GM12878 (cell line): ENCODE measurements around the gene C17orf50. TPM values are rescaled to one million over a fixed set of nuclear protein-coding genes. Genes with fewer than 3 reads are reported as not detected.
A peak's percentile ranks its signal among the peaks of the same experiment; 100 is the strongest.

Experiments used
- BACH1 ChIP-seq: fragments of 450-650 bp; IDR thresholded peaks from 2 replicates; pipeline ENCODE4 v1.6.1; 2017; ENCODE audit warnings: mild to moderate bottlenecking, borderline replicate concordance
- CEBPB ChIP-seq, 2 experiments: fragments of 150-350 bp in 1 of 2; IDR thresholded peaks; 2 replicates each; pipeline ENCODE4 v1.6.1; 2012 to 2014; ENCODE audit warnings: low read depth in 2 of 2, low read length in 2 of 2, borderline replicate concordance in 1 of 2, inconsistent platforms in 1 of 2
- CHD4 ChIP-seq: fragments of 200-600 bp; sonication (generic); IDR thresholded peaks from 2 replicates; pipeline ENCODE4 v1.6.1; 2016; ENCODE audit warnings: mild to moderate bottlenecking
- EGR1 ChIP-seq, 2 experiments: IDR thresholded peaks; 1 replicate in 1 of 2; 2 replicates in 1 of 2; pipeline ENCODE4 v1.6.1; 2011 to 2012; ENCODE audit warnings: low read depth in 2 of 2, low read length in 2 of 2, borderline replicate concordance in 1 of 2, mild to moderate bottlenecking in 1 of 2, moderate library complexity in 1 of 2
- HDAC2 ChIP-seq: fragments of 200-600 bp; sonication (generic); IDR thresholded peaks from 2 replicates; pipeline ENCODE4 v1.6.1; 2017
- HDGF ChIP-seq: fragments of 450-650 bp; IDR thresholded peaks from 2 replicates; pipeline ENCODE4 v1.6.1; 2016; ENCODE audit warnings: antibody characterized with exemption
- PAX5 ChIP-seq: IDR thresholded peaks from 2 replicates; pipeline ENCODE4 v1.6.1; 2011; ENCODE audit warnings: low read depth, low read length, borderline replicate concordance
- RAD21 ChIP-seq: IDR thresholded peaks from 2 replicates; pipeline ENCODE4 v1.6.1; 2011; ENCODE audit warnings: mild to moderate bottlenecking, low read depth, low read length, moderate library complexity; ENCODE audit not compliant: insufficient read depth
- REST ChIP-seq: IDR thresholded peaks from 2 replicates; pipeline ENCODE4 v1.6.1; 2012; ENCODE audit warnings: mild to moderate bottlenecking, low read depth, low read length
- TCF12 ChIP-seq: IDR thresholded peaks from 2 replicates; pipeline ENCODE4 v1.6.1; 2011; ENCODE audit warnings: low read depth, mild to moderate bottlenecking, low read length
- TCF7 ChIP-seq: IDR thresholded peaks from 2 replicates; pipeline ENCODE4 v1.6.1; 2014; ENCODE audit warnings: antibody characterized with exemption, borderline replicate concordance
- ZNF622 ChIP-seq: fragments of 450-650 bp; IDR thresholded peaks from 2 replicates; pipeline ENCODE4 v1.6.1; 2017; ENCODE audit warnings: mild to moderate bottlenecking, inconsistent platforms
- ZNF687 ChIP-seq: fragments of 450-650 bp; IDR thresholded peaks from 2 replicates; pipeline ENCODE4 v1.6.1; 2017; ENCODE audit warnings: mild to moderate bottlenecking, moderate library complexity
- polyA plus RNA-seq, 11 experiments: library from polyadenylated mRNA; depleted of rRNA in 4 of 11; unstranded in 6 of 11; stranded (reverse) in 5 of 11; fragments of >200 nt; fragmentation: Nextera tagmentation in 4 of 11; fragmentation: Illumina TruSeq in 1 of 11; extraction: Ambion mirVana in 4 of 11; extraction: Trizol in 1 of 11; gene quantifications; 1 replicate in 1 of 11; 2 replicates in 10 of 11; pipeline versions ENCODE4 v1.2.1 to v1.2.3, GENCODE V29; 2011 to 2016; ENCODE audit warnings: inconsistent platforms in 2 of 11, missing spikeins in 2 of 11, low read depth in 1 of 11
- total RNA-seq, 4 experiments: library from RNA; depleted of rRNA in 3 of 4; stranded (reverse); fragments of >200 nt in 3 of 4; fragmentation: Illumina TruSeq in 1 of 4; extraction: Trizol in 1 of 4; gene quantifications; 2 replicates each; pipeline versions ENCODE4 v1.2.1 to v1.2.3, GENCODE V29; 2013 to 2021
- TF ChIP-seq, protein P1 (sequence below): fragments of 450-650 bp; IDR thresholded peaks from 2 replicates; pipeline ENCODE4 v1.6.1; 2017; ENCODE audit warnings: low read depth, mild to moderate bottlenecking, moderate library complexity
- TF ChIP-seq, protein P2 (sequence below): fragments of 450-650 bp; IDR thresholded peaks from 2 replicates; pipeline ENCODE4 v1.6.1; 2017; ENCODE audit warnings: mild to moderate bottlenecking, moderate library complexity

The C17orf50 gene
- total and polyA plus RNA-seq, 10 of the 15 experiments (the other 5 are each of a cell fraction or from before 2014, with no cell fraction given), result 0.16 TPM; not detected in 9

DNA sequence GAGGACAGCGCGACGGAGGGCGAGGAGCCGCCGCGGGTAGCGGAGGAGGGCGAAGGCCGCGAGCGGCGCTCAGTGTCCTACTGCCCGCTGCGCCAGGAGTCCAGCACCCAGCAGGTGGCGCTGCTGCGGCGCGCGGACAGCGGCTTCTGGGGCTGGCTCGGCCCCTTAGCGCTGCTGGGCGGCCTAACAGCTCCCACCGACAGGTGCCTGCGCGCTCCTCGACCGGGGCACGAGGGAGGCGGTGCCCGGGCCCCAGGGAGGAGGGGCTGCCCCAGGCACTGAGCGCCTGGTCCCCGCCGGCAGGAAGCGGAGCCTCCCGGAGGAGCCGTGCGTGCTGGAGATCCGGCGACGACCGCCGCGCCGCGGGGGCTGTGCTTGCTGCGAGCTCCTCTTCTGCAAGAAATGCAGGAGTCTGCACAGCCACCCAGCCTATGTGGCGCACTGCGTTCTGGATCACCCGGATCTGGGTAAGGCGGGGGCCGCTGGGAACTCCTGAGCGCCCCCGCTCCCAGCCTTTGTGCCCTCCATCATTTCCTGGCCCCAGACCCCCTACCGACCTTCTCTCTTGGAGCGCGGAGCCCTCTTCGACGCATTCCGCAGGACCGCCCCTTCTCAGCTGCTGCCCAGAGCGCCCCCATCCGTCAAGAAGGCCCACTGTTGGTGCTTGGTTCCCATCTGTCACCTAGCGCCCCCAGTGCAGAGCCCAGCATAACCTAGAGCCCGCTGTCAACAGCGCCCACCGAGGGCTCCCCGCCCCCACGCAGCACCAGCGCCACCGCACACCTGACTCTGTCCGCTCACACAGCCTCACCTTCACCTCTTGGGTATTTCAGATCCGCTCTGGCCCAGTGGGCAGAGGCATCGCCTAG is 3.7 kb downstream of the C17orf50 start (continued):
- TF ChIP-seq REST (no peak), ZNF687 (peak; percentile 79), TCF7 (no peak), RAD21 (peak; percentile 73), ZNF622 (no peak), BACH1 (0 out of 2 replicates have a peak, but pooled peaks have one; percentile 40), PAX5 (no peak), HDAC2 (no peak), TCF12 (0 out of 2 replicates have a peak, but pooled peaks have one; percentile 29), HDGF (no peak), CEBPB (IDR thresholded peaks at IDR 0.05; ENCODE audit: borderline replicate concordance in 1 of 2, low read depth in 2 of 2, low read length in 2 of 2) (no peak), EGR1 (IDR thresholded peaks at IDR 0.05; ENCODE audit: borderline replicate concordance in 1 of 2, low read depth in 2 of 2, low read length in 2 of 2) (peak in 1 of 2 experiments; percentile 22; a peak in 1 of 3 replicates), CHD4 (no peak)
- TF ChIP-seq, protein P1, sequence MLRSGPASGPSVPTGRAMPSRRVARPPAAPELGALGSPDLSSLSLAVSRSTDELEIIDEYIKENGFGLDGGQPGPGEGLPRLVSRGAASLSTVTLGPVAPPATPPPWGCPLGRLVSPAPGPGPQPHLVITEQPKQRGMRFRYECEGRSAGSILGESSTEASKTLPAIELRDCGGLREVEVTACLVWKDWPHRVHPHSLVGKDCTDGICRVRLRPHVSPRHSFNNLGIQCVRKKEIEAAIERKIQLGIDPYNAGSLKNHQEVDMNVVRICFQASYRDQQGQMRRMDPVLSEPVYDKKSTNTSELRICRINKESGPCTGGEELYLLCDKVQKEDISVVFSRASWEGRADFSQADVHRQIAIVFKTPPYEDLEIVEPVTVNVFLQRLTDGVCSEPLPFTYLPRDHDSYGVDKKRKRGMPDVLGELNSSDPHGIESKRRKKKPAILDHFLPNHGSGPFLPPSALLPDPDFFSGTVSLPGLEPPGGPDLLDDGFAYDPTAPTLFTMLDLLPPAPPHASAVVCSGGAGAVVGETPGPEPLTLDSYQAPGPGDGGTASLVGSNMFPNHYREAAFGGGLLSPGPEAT, result no peak
- TF ChIP-seq, protein P2, sequence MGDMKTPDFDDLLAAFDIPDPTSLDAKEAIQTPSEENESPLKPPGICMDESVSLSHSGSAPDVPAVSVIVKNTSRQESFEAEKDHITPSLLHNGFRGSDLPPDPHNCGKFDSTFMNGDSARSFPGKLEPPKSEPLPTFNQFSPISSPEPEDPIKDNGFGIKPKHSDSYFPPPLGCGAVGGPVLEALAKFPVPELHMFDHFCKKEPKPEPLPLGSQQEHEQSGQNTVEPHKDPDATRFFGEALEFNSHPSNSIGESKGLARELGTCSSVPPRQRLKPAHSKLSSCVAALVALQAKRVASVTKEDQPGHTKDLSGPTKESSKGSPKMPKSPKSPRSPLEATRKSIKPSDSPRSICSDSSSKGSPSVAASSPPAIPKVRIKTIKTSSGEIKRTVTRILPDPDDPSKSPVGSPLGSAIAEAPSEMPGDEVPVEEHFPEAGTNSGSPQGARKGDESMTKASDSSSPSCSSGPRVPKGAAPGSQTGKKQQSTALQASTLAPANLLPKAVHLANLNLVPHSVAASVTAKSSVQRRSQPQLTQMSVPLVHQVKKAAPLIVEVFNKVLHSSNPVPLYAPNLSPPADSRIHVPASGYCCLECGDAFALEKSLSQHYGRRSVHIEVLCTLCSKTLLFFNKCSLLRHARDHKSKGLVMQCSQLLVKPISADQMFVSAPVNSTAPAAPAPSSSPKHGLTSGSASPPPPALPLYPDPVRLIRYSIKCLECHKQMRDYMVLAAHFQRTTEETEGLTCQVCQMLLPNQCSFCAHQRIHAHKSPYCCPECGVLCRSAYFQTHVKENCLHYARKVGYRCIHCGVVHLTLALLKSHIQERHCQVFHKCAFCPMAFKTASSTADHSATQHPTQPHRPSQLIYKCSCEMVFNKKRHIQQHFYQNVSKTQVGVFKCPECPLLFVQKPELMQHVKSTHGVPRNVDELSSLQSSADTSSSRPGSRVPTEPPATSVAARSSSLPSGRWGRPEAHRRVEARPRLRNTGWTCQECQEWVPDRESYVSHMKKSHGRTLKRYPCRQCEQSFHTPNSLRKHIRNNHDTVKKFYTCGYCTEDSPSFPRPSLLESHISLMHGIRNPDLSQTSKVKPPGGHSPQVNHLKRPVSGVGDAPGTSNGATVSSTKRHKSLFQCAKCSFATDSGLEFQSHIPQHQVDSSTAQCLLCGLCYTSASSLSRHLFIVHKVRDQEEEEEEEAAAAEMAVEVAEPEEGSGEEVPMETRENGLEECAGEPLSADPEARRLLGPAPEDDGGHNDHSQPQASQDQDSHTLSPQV, result peak; percentile 75; the same call in 1 of the 2 replicates
